Measurements from ENCODE around the gene MAN2A2.

The MAN2A2 gene

GRCh38 chr15:90945091-90945490 lies 42.0 kb downstream of the MAN2A2 start:
- no peak for TF ChIP-seq CTCF (IDR thresholded peaks at IDR 0.05; ENCODE audit: low read depth, low read length)
- H3K4me3 ChIP-seq (ENCODE audit: low read depth, low read length): no peak overlapping the region
- in situ Hi-C loops (cut with HindIII; ENCODE audit: low sequenced_read_pairs): no loop called here
- DNase-seq (ENCODE audit: low read depth, low spot score): no peak

GRCh38 chr15:90946538-90946937 lies 43.4 kb downstream of the MAN2A2 start:
- DNase-seq (ENCODE audit: low read depth, low spot score): no peak
- in situ Hi-C loops (cut with HindIII; ENCODE audit: low sequenced_read_pairs): no loop called here
- TF ChIP-seq CTCF (IDR thresholded peaks at IDR 0.05; ENCODE audit: low read depth, low read length): no peak
- no peak overlapping the region for H3K4me3 ChIP-seq (ENCODE audit: low read depth, low read length)

GRCh38 chr15:90946941-90947576 lies 44.0 kb downstream of the MAN2A2 start:
- in situ Hi-C loops (cut with HindIII; ENCODE audit: low sequenced_read_pairs): no loop called here
- DNase-seq (ENCODE audit: low read depth, low spot score): no peak
- TF ChIP-seq CTCF (IDR thresholded peaks at IDR 0.05; ENCODE audit: low read depth, low read length): no peak
- H3K4me3 ChIP-seq (ENCODE audit: low read depth, low read length): no peak overlapping the region

GRCh38 chr15:90947577-90948357 lies 44.7 kb downstream of the MAN2A2 start:
- in situ Hi-C loops (cut with HindIII; ENCODE audit: low sequenced_read_pairs): no loop called here
- DNase-seq (ENCODE audit: low read depth, low spot score): no peak
- no peak overlapping the region for H3K4me3 ChIP-seq (ENCODE audit: low read depth, low read length)
- TF ChIP-seq CTCF (IDR thresholded peaks at IDR 0.05; ENCODE audit: low read depth, low read length): no peak

GRCh38 chr15:90948506-90948905 lies 45.4 kb downstream of the MAN2A2 start:
- in situ Hi-C loops (cut with HindIII; ENCODE audit: low sequenced_read_pairs): no loop called here
- no peak for TF ChIP-seq CTCF (IDR thresholded peaks at IDR 0.05; ENCODE audit: low read depth, low read length)
- DNase-seq (ENCODE audit: low read depth, low spot score): no peak
- no peak overlapping the region for H3K4me3 ChIP-seq (ENCODE audit: low read depth, low read length)

GRCh38 chr15:90949979-90950675 lies 47.0 kb downstream of the MAN2A2 start:
- in situ Hi-C loops (cut with HindIII; ENCODE audit: low sequenced_read_pairs): no loop called here
- H3K4me3 ChIP-seq (ENCODE audit: low read depth, low read length): no peak overlapping the region
- DNase-seq (ENCODE audit: low read depth, low spot score): no peak
- TF ChIP-seq CTCF (IDR thresholded peaks at IDR 0.05; ENCODE audit: low read depth, low read length): no peak
